HFFc6 (cell line): Measurements from ENCODE around the gene KRT80. TPM values are rescaled to one million over a fixed set of nuclear protein-coding genes. Genes with fewer than 3 reads are reported as not detected.

Source experiments
- DNase-seq: peaks from one replicate; pipeline ENCODE4 v3.0.0-alpha.2; 2018
- H3K27ac Mint-ChIP-seq: 2 replicates; pipeline ENCODE4 v1.8.0; 2020; ENCODE audit warnings: mild to moderate bottlenecking, mixed read lengths
- H3K27me3 Mint-ChIP-seq: 2 replicates; pipeline ENCODE4 v1.8.0; 2021; ENCODE audit warnings: mild to moderate bottlenecking, moderate library complexity, mixed read lengths; ENCODE audit not compliant: insufficient read depth
- H3K36me3 Mint-ChIP-seq: 2 replicates; pipeline ENCODE4 v1.8.0; 2021; ENCODE audit warnings: low read depth, mixed read lengths
- H3K4me1 Mint-ChIP-seq: 2 replicates; pipeline ENCODE4 v1.8.0; 2020; ENCODE audit warnings: low read depth, mixed read lengths
- H3K4me3 Mint-ChIP-seq: 2 replicates; pipeline ENCODE4 v1.8.0; 2020; ENCODE audit warnings: mild to moderate bottlenecking, moderate library complexity, mixed read lengths
- H3K9me3 Mint-ChIP-seq: 2 replicates; pipeline ENCODE4 v1.8.0; 2020; ENCODE audit warnings: mild to moderate bottlenecking, mixed read lengths
- CTCF ChIP-seq: fragments of 200-600 bp; sonication (generic); IDR thresholded peaks from 2 replicates; pipeline ENCODE4 v1.5.0; 2021; ENCODE audit warnings: antibody characterized with exemption, mild to moderate bottlenecking
- total RNA-seq, 6 experiments: library from RNA; stranded (reverse); fragmentation: NEBNext Ultra II Directional; extraction: Animal tissue kit (Norgen Biotek cat#: 25700); gene quantifications; 2 replicates in 1 of 6; 3 replicates in 5 of 6; pipeline ENCODE4 v1.2.3, GENCODE V29; 2021

The KRT80 gene
- total RNA-seq, 6 experiments from 2014 or later, result 2.3 to 3.7 (median 2.8) TPM

DNA sequence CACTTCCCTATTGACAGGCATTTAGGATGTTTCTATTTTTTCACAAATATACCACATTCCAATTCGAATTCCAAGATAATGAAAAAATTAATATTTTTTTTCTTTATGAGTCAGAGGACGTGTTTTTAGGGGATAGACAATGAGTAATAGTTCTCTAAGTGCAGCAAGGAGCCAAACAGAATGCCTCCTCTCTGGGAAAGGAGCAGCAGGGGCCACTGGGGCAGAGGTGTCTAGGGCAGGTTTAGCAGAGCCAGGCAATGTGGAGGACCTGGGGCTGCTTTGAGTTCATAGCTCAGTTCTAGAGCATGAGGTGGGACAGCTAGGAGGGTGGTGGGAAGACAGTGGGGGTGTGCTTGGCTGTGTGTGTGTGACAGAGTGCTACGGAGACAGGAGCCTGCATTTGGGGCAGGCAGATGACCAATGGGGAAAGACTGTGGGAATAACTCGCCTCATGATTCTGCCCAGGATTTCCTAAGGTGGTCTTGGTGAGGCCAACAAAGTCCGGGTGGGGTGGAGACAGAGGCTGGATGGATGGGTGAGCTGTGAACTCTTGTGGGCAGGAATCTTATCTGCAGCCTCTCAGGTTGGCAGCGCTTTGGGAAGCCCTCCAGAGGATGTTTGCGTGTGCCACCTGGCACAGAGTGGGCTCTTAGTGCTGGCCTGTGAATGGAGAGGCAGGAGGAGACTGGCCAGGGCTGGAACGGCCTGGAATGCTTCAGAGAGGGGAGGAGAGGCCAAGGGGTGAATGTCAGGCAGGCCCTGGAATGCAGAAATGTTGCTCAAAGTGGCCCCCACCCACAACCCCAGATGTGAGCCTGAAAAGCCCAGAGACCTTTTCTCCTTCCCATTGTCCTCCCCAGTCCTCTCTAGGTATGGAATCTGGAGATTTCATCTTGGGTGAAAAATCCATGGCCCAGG, 38.8 kb upstream of the KRT80 start:
- no peak for TF ChIP-seq CTCF
- peaks cover 78% of the 10 kb centered on the region for H3K4me1 Mint-ChIP-seq
- H3K36me3 Mint-ChIP-seq, result peaks cover 9% of the 10 kb centered on the region
- H3K9me3 Mint-ChIP-seq, result peaks cover 8% of the 10 kb centered on the region; the same call in 1 of the 2 replicates
- H3K27ac Mint-ChIP-seq, result peak overlapping the region; percentile 97
- peaks cover 3% of the 10 kb centered on the region for H3K27me3 Mint-ChIP-seq
- DNase-seq, result peak; percentile 76
- peak overlapping the region; percentile 72 for H3K4me3 Mint-ChIP-seq

- Mint-ChIP-seq H3K4me3 (no peak overlapping the region), H3K27ac (peak overlapping the region; percentile 75), H3K4me1 (peaks cover 71% of the 10 kb centered on the region), H3K9me3 (peaks cover 13% of the 10 kb centered on the region), H3K27me3 (peaks cover 3% of the 10 kb centered on the region), H3K36me3 (peaks cover 11% of the 10 kb centered on the region)
- no peak for TF ChIP-seq CTCF
- no peak for DNase-seq
These were observed 38.1 kb upstream of the KRT80 start for GRCh38 chr12:52229836-52230343.

- no peak overlapping the region for H3K4me3 Mint-ChIP-seq
- no peak for DNase-seq
- peaks cover 22% of the 10 kb centered on the region for H3K9me3 Mint-ChIP-seq
- peaks cover 21% of the 10 kb centered on the region for H3K36me3 Mint-ChIP-seq
- peaks cover 3% of the 10 kb centered on the region for H3K27me3 Mint-ChIP-seq
- no peak for TF ChIP-seq CTCF
- peaks cover 74% of the 10 kb centered on the region for H3K4me1 Mint-ChIP-seq
- peak overlapping the region; percentile 75; the same call in 1 of the 2 replicates for H3K27ac Mint-ChIP-seq
These were observed 37.1 kb upstream of the KRT80 start for GRCh38 chr12:52228931-52229330.

DNA sequence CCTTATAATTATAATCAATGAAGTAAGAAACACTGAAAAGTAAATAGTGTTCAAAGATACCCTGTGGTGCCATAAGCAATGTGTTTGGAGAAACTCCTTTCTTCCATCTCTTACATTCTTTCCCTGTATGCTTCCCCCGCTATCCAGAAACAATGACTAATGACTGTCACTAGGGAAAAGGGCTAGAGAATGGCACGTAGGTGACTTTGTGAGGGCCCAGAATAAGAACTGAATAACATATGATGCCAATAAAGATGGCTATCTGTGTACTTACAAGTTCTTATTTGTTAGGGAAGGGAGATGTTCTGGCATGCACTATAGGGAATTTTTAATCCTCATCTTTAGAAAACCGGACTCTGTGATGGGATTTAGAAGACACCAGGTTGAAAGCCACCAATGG, 36.6 kb upstream of the KRT80 start:
- TF ChIP-seq CTCF, result no peak
- Mint-ChIP-seq H3K9me3 (peaks cover 28% of the 10 kb centered on the region), H3K36me3 (peaks cover 26% of the 10 kb centered on the region), H3K4me3 (peak overlapping the region; percentile 16; the same call in 1 of the 2 replicates), H3K27me3 (peaks cover 2% of the 10 kb centered on the region; the same call in 1 of the 2 replicates), H3K4me1 (peaks cover 79% of the 10 kb centered on the region), H3K27ac (peak overlapping the region; percentile 53)
- DNase-seq, result no peak

DNA sequence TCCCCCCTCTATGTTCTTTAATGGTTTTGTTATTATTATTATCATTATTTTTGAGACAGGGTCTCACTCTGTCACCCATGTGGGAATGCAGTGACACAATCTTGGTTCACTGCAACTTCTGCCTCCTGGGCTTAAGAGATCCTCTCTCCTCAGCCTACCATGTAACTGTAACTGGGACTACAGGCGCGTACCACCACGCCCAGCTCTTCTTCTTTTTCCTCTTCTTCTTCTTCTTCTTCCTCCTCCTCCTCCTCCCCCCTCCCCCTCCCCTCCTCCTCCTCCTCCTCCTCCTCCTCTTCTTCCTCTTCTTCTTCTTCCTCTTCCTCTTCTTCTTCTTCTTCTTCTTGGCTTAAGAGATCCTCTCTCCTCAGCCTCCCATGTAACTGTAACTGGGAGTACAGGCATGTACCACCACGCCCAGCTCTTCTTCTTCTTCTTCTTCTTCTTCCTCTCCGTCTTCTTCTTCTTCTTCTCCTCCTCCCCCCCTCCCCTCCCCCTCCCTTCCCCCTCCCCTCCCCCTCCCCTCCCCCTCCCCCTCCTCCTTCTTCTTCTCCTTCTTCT, 35.9 kb upstream of the KRT80 start:
- no peak overlapping the region for H3K4me3 Mint-ChIP-seq
- no peak for DNase-seq
- H3K36me3 Mint-ChIP-seq, result peaks cover 27% of the 10 kb centered on the region
- peaks cover 85% of the 10 kb centered on the region for H3K4me1 Mint-ChIP-seq
- peaks cover 2% of the 10 kb centered on the region; the same call in 1 of the 2 replicates for H3K27me3 Mint-ChIP-seq
- no peak for TF ChIP-seq CTCF
- no peak overlapping the region for H3K27ac Mint-ChIP-seq
- peaks cover 29% of the 10 kb centered on the region for H3K9me3 Mint-ChIP-seq
